NCI-H1930 (cell line): ENCODE data around the gene DDX25.
A peak's percentile ranks its signal among the peaks of the same experiment; 100 is the strongest.
"Not testable (repeated sequence)": the region's sequence is repeated elsewhere in the genome, so short reads cannot be mapped to it uniquely, and the experiment has no call there.

Experiments
- DNase-seq, 2 experiments: peaks; one replicate each; lab custom pipeline; 2025; lab: John Stamatoyannopoulos, UW

Gene DDX25

DNA sequence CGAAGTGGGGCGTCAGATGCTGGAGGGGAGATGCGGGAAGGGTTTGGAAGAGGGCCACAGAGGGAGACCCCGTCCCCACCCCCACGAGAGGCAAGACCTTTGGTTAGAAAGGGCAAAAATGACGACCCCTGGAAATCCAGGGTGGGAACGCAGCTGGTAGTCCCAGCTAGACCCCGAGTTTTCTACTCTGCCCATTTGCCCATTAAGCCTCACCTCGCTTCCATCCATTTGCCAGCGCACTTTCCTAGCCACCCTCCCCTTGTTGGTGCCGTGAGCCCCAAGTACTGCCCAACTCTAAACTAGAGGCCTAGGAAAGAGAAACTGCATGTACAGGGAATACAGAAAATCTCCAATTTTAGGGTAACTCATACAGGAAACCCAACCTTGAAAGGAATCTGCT lies 370 bp downstream of the DDX25 start:
- no peak for DNase-seq

GRCh38 chr11:125910226-125910849 lies 6.0 kb downstream of the DDX25 start:
- DNase-seq: no peak

- not testable (repeated sequence) for DNase-seq
These were observed 10.3 kb downstream of the DDX25 start for GRCh38 chr11:125914601-125915000.

DNA sequence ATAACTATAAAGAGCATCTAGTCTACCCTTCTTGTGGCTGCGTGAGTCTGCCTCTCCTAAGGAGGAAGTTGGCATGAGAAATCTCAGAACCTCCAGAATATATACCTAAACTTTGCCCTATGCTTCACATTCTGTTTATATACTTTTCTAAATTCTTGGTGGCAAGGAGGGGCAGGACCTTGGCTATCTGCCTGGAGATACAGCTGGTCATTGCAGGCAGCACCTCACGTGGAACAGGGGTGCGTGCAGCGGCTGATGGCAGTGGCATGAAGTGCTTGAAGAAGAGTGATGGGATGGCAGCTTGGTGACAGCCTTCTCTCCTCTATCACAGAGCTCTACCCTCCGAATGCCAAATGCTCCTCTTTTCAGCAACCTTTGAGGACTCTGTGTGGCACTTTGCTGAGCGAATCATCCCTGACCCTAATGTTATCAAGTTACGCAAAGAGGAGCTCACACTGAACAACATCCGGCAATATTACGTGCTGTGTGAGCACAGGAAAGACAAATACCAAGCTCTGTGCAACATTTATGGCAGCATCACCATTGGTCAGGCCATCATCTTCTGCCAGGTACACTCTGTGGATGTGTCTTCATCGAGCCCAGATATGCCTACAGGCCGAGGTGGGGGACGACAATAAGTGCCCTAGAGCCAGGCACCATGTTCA lies 12.5 kb downstream of the DDX25 start:
- DNase-seq: no peak

- no peak for DNase-seq
These were observed 14.0 kb downstream of the DDX25 start for GRCh38 chr11:125918140-125918840.

DNA sequence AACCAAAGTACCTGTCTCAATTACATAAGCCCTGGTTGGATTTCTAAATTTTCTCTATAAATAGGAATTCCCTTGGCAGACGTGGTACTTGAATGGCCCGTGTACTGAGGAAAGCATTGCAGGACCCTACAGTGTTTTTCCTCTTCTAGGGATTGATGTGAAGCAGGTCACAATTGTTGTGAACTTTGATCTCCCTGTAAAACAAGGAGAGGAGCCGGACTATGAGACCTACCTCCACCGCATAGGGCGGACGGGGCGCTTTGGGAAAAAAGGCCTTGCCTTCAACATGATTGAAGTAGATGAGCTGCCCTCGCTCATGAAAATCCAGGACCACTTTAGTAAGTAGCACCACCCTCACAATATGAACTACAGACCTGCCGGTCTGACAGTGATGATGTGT lies 16.7 kb downstream of the DDX25 start:
- no peak for DNase-seq

GRCh38 chr11:125922156-125922555 lies 17.8 kb downstream of the DDX25 start:
- no peak for DNase-seq

DNA sequence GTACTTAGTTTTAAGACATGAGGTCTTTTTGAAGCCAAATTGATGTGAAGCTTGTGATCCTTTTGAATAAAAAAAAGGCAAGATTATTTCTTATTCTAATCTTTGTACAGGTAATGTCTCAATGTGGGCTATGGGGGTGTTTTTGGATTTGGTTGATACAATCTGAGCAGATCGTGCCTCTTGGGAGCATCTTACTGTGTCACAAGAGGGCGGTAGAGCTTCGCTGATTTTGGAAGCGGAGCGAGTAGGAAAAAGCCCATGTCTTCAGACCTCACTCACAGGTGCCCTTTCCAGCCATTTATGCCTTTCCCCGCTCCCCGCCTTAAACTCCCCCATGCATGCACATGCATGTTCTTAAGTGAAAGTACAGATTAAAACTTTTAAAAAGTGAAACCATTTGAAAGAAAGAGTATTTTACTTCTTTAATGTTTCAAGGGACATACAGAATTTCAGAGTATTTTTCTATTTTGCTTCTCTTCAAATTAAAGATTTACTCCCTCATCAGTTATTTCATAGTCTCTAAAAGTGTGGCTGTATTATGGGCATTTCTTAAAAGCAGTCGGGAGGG lies 18.8 kb downstream of the DDX25 start:
- peak; percentile 43 to 54 for DNase-seq

- no peak for DNase-seq
These were observed 19.3 kb downstream of the DDX25 start for GRCh38 chr11:125923633-125924032.

- DNase-seq: no peak
These were observed 20.2 kb downstream of the DDX25 start for GRCh38 chr11:125924384-125925007.

- DNase-seq: no peak
These were observed 21.0 kb downstream of the DDX25 start for GRCh38 chr11:125925247-125925740.

DNA sequence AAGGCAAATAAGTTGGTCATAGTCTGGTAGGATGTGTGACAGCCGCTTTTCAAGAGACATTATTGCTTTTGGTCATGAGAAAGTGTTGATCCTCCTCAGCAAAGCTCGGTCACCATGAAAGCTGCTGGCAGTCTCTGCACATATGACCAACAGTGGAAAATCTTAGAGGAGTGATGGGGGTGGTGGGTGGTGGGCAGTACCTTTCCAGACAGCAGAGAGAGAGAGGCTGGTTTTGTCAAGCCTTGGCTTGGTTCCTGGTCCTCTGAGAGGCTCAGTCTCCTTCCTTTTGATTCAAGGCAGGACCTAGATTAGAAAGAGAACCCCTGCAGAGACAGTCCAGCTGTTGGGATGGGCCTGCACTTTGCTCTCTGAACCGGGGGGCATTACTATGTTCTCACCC lies 21.5 kb downstream of the DDX25 start:
- no peak for DNase-seq

DNA sequence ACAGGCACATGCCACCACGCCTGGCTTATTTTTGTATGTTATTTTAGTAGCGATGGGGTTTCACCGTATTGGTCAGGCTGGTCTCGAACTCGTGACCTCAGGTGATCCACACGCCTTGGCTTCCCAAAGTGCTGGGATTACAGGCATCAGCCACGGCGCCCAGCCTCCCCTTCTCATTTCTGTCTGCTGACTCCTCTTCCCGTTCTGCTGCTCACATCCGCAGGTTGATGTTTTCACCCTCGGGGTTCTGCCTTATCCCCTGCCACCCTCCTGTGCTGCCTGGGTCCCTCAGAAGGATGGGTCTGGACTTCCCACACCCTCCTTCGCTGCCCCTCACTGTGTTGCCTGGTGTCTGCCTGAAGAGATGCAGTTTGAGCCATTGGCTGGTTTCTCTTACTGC lies 22.4 kb downstream of the DDX25 start:
- no peak for DNase-seq

DNA sequence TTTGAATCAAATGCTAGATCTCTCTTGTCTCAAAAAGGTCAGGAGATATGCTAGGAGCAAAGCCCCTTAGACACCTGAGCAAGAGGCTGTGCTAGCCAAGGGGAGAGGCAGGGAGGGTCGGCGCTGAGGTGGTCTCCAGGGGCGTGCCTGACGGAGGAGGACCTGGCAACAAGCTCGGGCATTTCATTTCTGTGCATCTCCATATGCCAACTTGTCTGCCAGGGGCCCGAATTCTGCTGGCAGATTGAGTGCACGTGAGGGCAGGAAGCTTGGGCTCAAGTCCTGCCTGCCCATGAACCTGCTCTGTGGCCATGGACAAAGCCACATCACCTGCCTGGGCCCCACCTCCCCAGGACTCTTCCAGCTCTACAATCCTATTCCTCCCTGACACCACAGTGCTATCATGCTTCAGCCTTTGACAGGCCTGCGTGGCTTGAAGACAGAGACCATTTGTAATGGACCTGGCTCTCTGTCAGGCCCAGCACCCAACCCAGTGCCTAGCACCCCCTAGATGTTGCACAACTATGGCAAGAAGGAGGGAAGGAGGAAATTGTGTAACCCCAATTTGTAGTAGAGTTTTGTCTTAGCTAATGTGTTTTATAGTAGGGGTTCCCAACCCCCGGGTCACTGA lies 25.3 kb downstream of the DDX25 start:
- DNase-seq: no peak

- no peak for DNase-seq
These were observed 25.8 kb downstream of the DDX25 start for GRCh38 chr11:125930076-125930450.

DNA sequence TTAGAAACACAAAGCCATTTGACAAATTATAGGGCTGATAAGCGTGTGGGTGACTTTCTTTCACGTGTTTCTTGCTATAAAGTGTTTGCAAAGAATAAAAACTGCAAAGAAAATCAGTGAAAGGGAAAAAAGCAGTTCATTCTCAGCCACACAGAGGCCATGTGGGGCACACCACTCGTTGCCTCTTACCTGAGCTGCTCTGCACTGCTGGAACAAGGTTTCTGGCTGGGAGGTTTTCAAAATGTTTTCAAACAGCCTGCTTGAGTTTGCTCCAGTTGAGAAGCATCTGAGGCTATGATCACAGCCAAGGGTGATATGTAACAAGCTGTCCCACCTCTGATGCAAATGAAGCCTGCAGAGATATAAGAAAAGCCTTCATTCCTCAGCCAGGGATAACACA lies 26.8 kb downstream of the DDX25 start:
- DNase-seq: no peak

DNA sequence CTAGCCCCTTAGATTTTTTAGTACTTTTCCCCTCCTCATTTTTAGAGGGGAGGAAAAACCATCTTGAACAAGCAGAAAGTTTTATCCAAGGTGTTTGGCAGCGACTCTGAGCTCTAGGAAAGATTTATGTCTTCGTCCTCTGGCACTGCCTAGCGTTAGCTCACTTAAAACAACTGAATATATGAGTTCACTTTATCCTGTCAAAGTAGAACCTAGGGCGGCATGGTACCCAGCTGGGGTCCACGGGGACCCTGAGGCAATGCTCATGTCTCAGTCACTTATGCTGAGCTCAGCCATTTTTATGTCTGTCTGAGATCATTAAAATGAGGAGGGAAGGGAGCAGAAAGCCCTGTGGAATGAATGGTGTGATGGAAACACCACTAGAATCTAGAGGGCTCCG lies 27.4 kb downstream of the DDX25 start:
- no peak for DNase-seq

DNA sequence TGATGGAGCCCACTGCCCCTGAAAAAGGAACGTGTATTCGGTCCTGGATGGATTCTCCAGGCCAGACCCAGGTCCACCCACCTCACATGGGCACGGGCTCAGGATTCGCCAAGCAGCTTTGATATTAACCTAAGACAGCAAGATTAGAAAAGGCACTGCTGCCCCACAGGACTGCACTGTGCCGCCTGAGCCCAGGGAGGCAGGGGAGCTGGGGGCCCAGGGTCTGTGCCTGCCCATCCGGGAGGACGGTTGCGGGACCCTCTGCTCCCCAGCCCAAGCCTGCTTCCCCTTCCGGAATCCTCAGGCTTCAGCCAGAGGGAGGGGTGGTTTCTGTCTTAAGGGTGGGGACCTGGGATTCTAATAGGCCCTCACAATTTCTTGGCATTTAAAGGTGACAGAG lies 28.0 kb downstream of the DDX25 start:
- no peak for DNase-seq

DNA sequence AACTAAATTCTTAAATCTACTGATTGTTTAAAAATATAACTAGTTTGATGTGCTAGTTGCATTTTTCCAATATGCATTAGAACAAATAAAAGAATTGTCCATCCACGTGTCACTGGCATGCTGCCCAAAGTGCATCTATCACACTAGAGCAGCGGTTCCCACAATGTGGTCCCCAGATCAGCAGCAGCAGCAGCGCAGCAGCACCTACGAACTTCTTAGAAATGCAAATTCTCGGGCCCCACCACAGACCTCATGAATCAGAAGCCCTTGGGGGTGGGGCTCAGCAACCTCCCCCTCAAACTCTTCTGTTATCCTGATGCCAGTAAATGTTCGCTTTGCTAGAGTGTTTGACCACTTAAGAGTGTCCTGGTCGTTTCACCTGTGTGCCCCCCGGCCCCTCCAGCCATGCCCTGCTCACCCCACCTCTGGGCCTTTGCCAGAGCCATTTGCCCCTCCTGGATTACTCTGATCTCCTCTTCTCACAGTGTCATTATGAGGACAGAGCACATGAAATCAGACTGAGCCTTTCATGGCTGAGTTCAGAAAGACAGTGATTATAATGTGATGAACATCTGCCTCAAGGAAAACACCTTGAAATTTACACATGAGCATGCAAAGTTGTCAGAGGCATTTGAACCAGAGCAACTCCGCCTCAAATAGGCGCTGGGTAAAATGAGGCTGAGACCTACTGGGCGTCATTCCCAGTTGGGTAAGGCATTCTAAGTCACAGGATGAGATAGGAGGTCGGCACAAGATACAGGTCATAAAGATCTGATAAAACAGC lies 28.9 kb downstream of the DDX25 start:
- no peak for DNase-seq

DNA sequence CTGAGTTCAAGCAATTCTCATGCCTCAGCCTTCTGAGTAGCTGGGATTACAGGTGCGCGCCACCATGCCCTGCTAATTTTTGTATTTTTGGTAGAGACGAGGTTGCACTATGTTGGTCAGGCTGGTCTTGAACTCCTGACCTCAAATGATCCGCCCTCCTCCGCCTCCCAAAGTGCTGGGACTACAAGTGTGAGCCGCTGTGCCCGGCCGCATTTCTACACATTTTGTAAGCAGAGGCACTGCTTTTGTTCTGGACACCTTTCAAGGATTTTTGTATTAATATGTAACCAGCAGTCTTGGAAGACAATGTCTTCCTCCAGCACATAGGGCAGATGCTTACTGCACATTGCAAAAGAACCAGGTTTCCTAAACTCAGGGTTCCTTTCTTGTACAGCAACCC lies 30.2 kb downstream of the DDX25 start:
- no peak for DNase-seq

GRCh38 chr11:125935056-125935455 lies 30.7 kb downstream of the DDX25 start:
- DNase-seq: no peak
